Lung (tissue), 12 donors: ENCODE data around the gene CD244. TPM values are rescaled to one million over a fixed set of nuclear protein-coding genes. Genes with fewer than 3 reads are reported as not detected.

Source experiments
- ATAC-seq: fragments of 200-7000 bp; cut with Tn5 transposase; one replicate; pipeline ENCODE4 v1.9.1; 2020; ENCODE audit warnings: moderate number of reproducible peaks; ENCODE audit not compliant: insufficient read depth, low FRiP score
- DNase-seq, 3 donors: peaks; one replicate each; pipeline ENCODE4 v3.0.0-alpha.2; 2013 to 2017
- H3K27ac ChIP-seq, 2 donors: one replicate each; pipeline ENCODE4 v1.5.1; 2013; ENCODE audit warnings: mild to moderate bottlenecking in 2 of 2, moderate library complexity in 2 of 2, control low read depth in 1 of 2, inconsistent platforms in 1 of 2, low read depth in 1 of 2, low read length in 1 of 2
- H3K27me3 ChIP-seq, 3 donors: one replicate each; pipeline ENCODE4 v1.5.1; 2013; ENCODE audit warnings: low read length in 2 of 3; ENCODE audit not compliant: control insufficient read depth in 3 of 3, insufficient read depth in 3 of 3
- H3K36me3 ChIP-seq, 4 donors: one replicate each; pipeline ENCODE4 v1.5.1; 2013; ENCODE audit warnings: low read length in 4 of 4, mild to moderate bottlenecking in 1 of 4, moderate library complexity in 1 of 4; ENCODE audit not compliant: control insufficient read depth in 4 of 4, insufficient read depth in 4 of 4
- H3K4me1 ChIP-seq, 5 donors: one replicate each; pipeline ENCODE4 v1.5.1; 2013; ENCODE audit warnings: low read length in 5 of 5, mild to moderate bottlenecking in 2 of 5, moderate library complexity in 1 of 5; ENCODE audit not compliant: control insufficient read depth in 5 of 5, insufficient read depth in 5 of 5
- H3K4me3 ChIP-seq: one replicate; pipeline ENCODE4 v1.5.1; 2013; ENCODE audit warnings: mild to moderate bottlenecking, control low read depth, moderate library complexity
- H3K9ac ChIP-seq, 2 donors: one replicate each; pipeline ENCODE4 v1.5.1; 2013; ENCODE audit warnings: low read length in 2 of 2, control low read depth in 1 of 2; ENCODE audit not compliant: insufficient read depth in 1 of 2
- H3K9me3 ChIP-seq, 4 donors: one replicate each; pipeline ENCODE4 v1.5.1; 2013; ENCODE audit warnings: low read length in 3 of 4, mild to moderate bottlenecking in 1 of 4, moderate library complexity in 1 of 4; ENCODE audit not compliant: control insufficient read depth in 4 of 4, insufficient read depth in 3 of 4
- CTCF ChIP-seq: IDR thresholded peaks from 2 replicates; pipeline ENCODE4 v1.5.1; 2012; ENCODE audit warnings: mild to moderate bottlenecking; ENCODE audit errors: control extremely low read depth, extremely low read depth
- WGBS, 2 donors: extraction: QIAGEN DNeasy Blood & Tissue Kit; methylation state at CpG; one replicate each; pipeline ENCODE4 v1.1.7; 2013; 5-methylcytosine and 5-hydroxymethylcytosine counted together
- polyA plus RNA-seq, 2 donors: library from polyadenylated mRNA; stranded (reverse); fragments of 200-250 nt; gene quantifications; one replicate each; pipeline ENCODE4 v1.2.1, GENCODE V29; 2013
- total RNA-seq, 2 donors: library from RNA; depleted of rRNA in 1 of 2; stranded (reverse); fragments of >200 nt in 1 of 2; gene quantifications; one replicate each; pipeline ENCODE4 v1.2.1, GENCODE V29; 2014 to 2021
- donor health status: control.
- donor health status: control.
- donor health status: Bipolar disorder and iron deficiency.
- donor health status: healthy.
- donor health status: DM: yes; HTN: yes; CAD: no.

CD244 gene
- total and polyA plus RNA-seq, 4 donors: 0.57 to 3.2 (median 2.3) TPM

- WGBS, 2 donors: 63 to 75% methylated on average over 8 of the region's 8 CpGs
- H3K9ac ChIP-seq: no peak overlapping the region
- H3K27me3 ChIP-seq: no peaks in the 10 kb centered on the region
- no peak overlapping the region for H3K4me3 ChIP-seq
- ATAC-seq: peak; percentile 47
- DNase-seq: peak; percentile 72 to 90 (median 74)
- H3K36me3 ChIP-seq: no peaks in the 10 kb centered on the region
- H3K27ac ChIP-seq: peak overlapping the region in 1 of 2 donors; percentile 90
- no peak for TF ChIP-seq CTCF
- peaks cover 0 to 2% (median 0%) of the 10 kb centered on the region in 4 donors for H3K9me3 ChIP-seq
- H3K4me1 ChIP-seq: peaks cover 0 to 4% (median 0%) of the 10 kb centered on the region in 5 donors
Observed at GRCh38 chr1:160781186-160781766, 81.4 kb downstream of the CD244 start.

- Histone ChIP-seq H3K4me3 (no peak overlapping the region), H3K9ac (no peak overlapping the region), H3K36me3 (no peaks in the 10 kb centered on the region), H3K27ac (peak overlapping the region in 1 of 2 donors; percentile 12), H3K9me3 (peaks cover 0 to 2% (median 0%) of the 10 kb centered on the region in 4 donors), H3K27me3 (no peaks in the 10 kb centered on the region), H3K4me1 (peaks cover 0 to 4% (median 0%) of the 10 kb centered on the region in 5 donors)
- WGBS, 2 donors: 80 to 89% methylated on average over 2 of the region's 2 CpGs
- TF ChIP-seq CTCF: no peak
- ATAC-seq: no peak
- peak in 1 of 3 donors; percentile 21 for DNase-seq
Observed at GRCh38 chr1:160780398-160780755, 82.3 kb downstream of the CD244 start.

Other genes starting within 250 kb of the CD244 start
- 1 to 10 TPM in 1 of 2 donors, under 1 TPM in 1; 0.95 to 2.0 TPM for gene SLAMF1, start 215.8 kb downstream of the CD244 start, total RNA-seq
- 10 to 100 TPM in 1 of 2 donors, under 1 TPM in 1; 0.39 to 27.0 TPM for gene SLAMF1, start 215.8 kb downstream of the CD244 start, polyA plus RNA-seq
- 10 to 100 TPM; 17.6 to 33.6 TPM for gene CD48, start 151.1 kb downstream of the CD244 start, total RNA-seq
- 100 to 1,000 TPM in 1 of 2 donors, 10 to 100 TPM in 1; 16.4 to 126 TPM for gene CD48, start 151.1 kb downstream of the CD244 start, polyA plus RNA-seq
- 10 to 100 TPM in 1 of 2 donors, 1 to 10 TPM in 1; 8.6 to 11.5 TPM for gene SLAMF7, start 123.6 kb downstream of the CD244 start, total RNA-seq
- 10 to 100 TPM in 1 of 2 donors, 1 to 10 TPM in 1; 4.6 to 69.4 TPM for gene SLAMF7, start 123.6 kb downstream of the CD244 start, polyA plus RNA-seq
- gene LY9, start 66.7 kb downstream of the CD244 start, total RNA-seq: 1 to 10 TPM; 1.3 to 3.4 TPM
- 1 to 10 TPM in 1 of 2 donors, under 1 TPM in 1; 0.94 to 1.5 TPM for gene LY9, start 66.7 kb downstream of the CD244 start, polyA plus RNA-seq
- 1 to 10 TPM; 1.6 to 3.3 TPM for gene ITLN1, start 22.3 kb upstream of the CD244 start, total RNA-seq
- gene ITLN1, start 22.3 kb upstream of the CD244 start, polyA plus RNA-seq: 100 to 1,000 TPM in 1 of 2 donors, under 1 TPM in 1; 0.86 to 110 TPM
- gene ITLN2, start 91.9 kb upstream of the CD244 start, total RNA-seq: 10 to 100 TPM in 1 of 2 donors, 1 to 10 TPM in 1; 1.6 to 13.8 TPM
- 10 to 100 TPM in 1 of 2 donors, 1 to 10 TPM in 1; 9.0 to 23.7 TPM for gene ITLN2, start 91.9 kb upstream of the CD244 start, polyA plus RNA-seq
- gene F11R, start 158.3 kb upstream of the CD244 start, total RNA-seq: 100 to 1,000 TPM; 174 to 201 TPM
- 100 to 1,000 TPM in 1 of 2 donors, 10 to 100 TPM in 1; 91.7 to 107 TPM for gene F11R, start 158.3 kb upstream of the CD244 start, polyA plus RNA-seq
- gene TSTD1, start 176.1 kb upstream of the CD244 start, total RNA-seq: 10 to 100 TPM; 43.2 to 67.9 TPM
- 100 to 1,000 TPM in 1 of 2 donors, 10 to 100 TPM in 1; 77.8 to 187 TPM for gene TSTD1, start 176.1 kb upstream of the CD244 start, polyA plus RNA-seq
- gene USF1, start 183.1 kb upstream of the CD244 start, total RNA-seq: 10 to 100 TPM; 67.5 to 70.0 TPM
- 10 to 100 TPM; 77.0 to 95.1 TPM for gene USF1, start 183.1 kb upstream of the CD244 start, polyA plus RNA-seq
- gene ARHGAP30, start 207.0 kb upstream of the CD244 start, total RNA-seq: 10 to 100 TPM; 10.5 to 49.5 TPM
- gene ARHGAP30, start 207.0 kb upstream of the CD244 start, polyA plus RNA-seq: 10 to 100 TPM; 18.1 to 66.3 TPM
- gene NECTIN4, start 226.7 kb upstream of the CD244 start, total RNA-seq: 10 to 100 TPM; 11.7 to 12.5 TPM
- 1 to 10 TPM; 6.2 to 8.1 TPM for gene NECTIN4, start 226.7 kb upstream of the CD244 start, polyA plus RNA-seq
- 10 to 100 TPM in 1 of 2 donors, 1 to 10 TPM in 1; 7.1 to 13.0 TPM for gene KLHDC9, start 235.5 kb upstream of the CD244 start, total RNA-seq
- gene KLHDC9, start 235.5 kb upstream of the CD244 start, polyA plus RNA-seq: 1 to 10 TPM; 5.8 to 8.6 TPM